Peyer's patch (tissue), 4 donors: ENCODE results near the gene NIP7.

Experiments
- CTCF ChIP-seq, 6 experiments: fragments of 450-650 bp in 4 of 6; fragments of 200-600 bp in 2 of 6; sonication (generic) in 1 of 6; IDR thresholded peaks; one replicate each; pipeline ENCODE4 v1.5.1; 2017 to 2019; ENCODE audit warnings: antibody characterized with exemption in 6 of 6, mild to moderate bottlenecking in 3 of 6, moderate library complexity in 1 of 6
- POLR2A ChIP-seq, 2 donors: fragments of 450-650 bp; IDR thresholded peaks; one replicate each; pipeline ENCODE4 v1.5.1; 2017; ENCODE audit warnings: antibody characterized with exemption in 2 of 2, mild to moderate bottlenecking in 2 of 2, moderate library complexity in 2 of 2

DNA sequence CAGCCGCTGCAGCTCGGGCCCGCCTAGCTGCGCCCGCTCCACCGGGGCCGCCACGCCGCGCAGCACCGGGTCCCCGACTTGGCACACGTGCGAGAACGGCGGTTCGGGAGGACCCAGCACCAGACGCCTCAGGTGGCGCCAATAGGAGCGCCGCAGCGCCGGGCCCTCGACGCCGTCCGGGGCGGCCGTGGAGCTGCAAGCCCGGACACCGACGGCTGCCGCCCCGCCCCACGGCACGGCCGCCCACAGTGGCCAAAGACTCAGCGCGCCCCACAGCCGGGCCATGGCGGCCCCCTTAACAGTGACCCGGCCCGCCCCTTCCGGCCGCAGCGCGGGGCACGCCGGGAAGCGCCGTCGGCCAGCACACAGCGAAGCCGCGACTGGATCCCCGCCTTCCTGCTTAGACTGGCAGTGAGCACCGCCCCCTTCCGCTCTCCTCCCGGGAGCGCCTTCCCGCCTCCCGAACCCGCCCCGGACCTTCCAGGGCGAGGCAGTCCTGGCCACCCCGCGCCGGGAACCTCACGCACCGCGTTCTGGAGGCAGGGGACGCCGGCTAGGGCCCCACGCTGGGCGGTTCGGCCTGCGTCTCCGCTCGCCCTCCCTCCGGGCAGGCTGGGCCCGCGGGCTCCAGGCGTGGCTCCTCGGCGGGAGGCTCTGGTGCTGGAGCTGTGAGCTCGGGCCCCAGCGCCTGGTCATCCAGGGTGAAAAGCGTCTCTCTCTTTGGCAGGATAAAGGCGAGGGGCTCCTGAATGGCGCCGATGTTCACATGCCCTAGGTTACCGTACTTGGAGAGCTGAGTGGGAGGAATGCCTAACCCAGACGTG lies 9.1 kb upstream of the NIP7 start, which contains the start of gene PDF:
- TF ChIP-seq POLR2A (IDR thresholded peaks at IDR 0.05): peak; percentile 83 to 85
- peak in 2 of 6 experiments; percentile 7 to 13 for TF ChIP-seq CTCF (IDR thresholded peaks at IDR 0.05)
